Measurements from ENCODE around the gene PHF19.

DNA sequence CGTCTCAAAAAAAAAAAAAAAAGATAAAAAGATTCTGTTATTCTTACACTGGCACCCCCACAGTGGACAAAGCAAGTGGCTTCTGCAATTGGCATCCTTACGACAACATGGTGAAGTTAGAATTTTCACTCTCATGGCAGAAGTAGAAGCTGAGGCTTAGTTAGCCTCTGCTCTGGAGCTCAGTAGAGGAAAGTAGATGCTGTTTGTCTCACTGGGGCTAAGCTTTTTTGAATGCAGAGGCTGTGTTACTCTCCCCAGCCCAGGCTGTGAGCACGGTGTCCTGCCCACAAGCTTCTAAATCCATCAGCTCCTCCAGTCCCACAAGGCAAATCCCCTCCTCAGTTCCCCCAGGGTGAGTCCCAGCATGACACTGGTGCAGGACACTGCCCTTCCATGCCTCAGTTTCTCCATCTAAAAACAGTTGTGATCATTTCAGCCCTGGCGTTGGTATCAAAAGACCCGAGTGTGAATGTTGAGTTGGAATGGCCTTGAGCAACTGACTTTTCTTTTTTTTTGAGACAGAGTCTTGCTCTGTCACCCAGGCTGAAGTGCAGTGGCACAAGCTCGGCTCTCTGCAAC is 22.6 kb upstream of the PHF19 start:
- TF ChIP-seq POLR2A (IDR thresholded peaks at IDR 0.05) (no peak), CTCF (IDR thresholded peaks at IDR 0.05) (no peak)
